Hematopoietic multipotent progenitor cell treated with erythropoietin and hydrocortisone succinate and interleukin-3 and kit ligand, for 17 days (in vitro differentiated cells): Measurements from ENCODE around the gene CTSH.

Experiments
- DNase-seq: peaks from one replicate; pipeline ENCODE4 v3.0.0-alpha.2; 2015; ENCODE audit warnings: low spot score

The CTSH gene

GRCh38 chr15:78977591-78978347, 32.9 kb upstream of the CTSH start:
- DNase-seq: no peak

GRCh38 chr15:78977091-78977571, 32.3 kb upstream of the CTSH start:
- no peak for DNase-seq

GRCh38 chr15:78976691-78977090, 31.8 kb upstream of the CTSH start:
- DNase-seq: no peak

- DNase-seq: no peak
Measured at GRCh38 chr15:78974272-78974918, 29.5 kb upstream of the CTSH start.

- no peak for DNase-seq
Measured at GRCh38 chr15:78969687-78970349, 25.0 kb upstream of the CTSH start.

- DNase-seq: no peak
Measured at GRCh38 chr15:78968539-78969271, 23.9 kb upstream of the CTSH start.

- no peak for DNase-seq
Measured at GRCh38 chr15:78968114-78968513, 23.3 kb upstream of the CTSH start.

- no peak for DNase-seq
Measured at GRCh38 chr15:78960308-78960707, 15.5 kb upstream of the CTSH start.

- no peak for DNase-seq
Measured at GRCh38 chr15:78959360-78959759, 14.5 kb upstream of the CTSH start.

- DNase-seq: no peak
Measured at GRCh38 chr15:78957416-78958093, 12.7 kb upstream of the CTSH start.

- no peak for DNase-seq
Measured at GRCh38 chr15:78956937-78957336, 12.1 kb upstream of the CTSH start.

- DNase-seq: no peak
Measured at GRCh38 chr15:78955355-78955754, 10.5 kb upstream of the CTSH start.

- DNase-seq: no peak
Measured at GRCh38 chr15:78951841-78952238, 7.0 kb upstream of the CTSH start.

GRCh38 chr15:78950902-78951840, 6.3 kb upstream of the CTSH start:
- no peak for DNase-seq

- no peak for DNase-seq
Measured at GRCh38 chr15:78950343-78950742, 5.5 kb upstream of the CTSH start.

- DNase-seq: no peak
Measured at GRCh38 chr15:78949461-78949860, 4.6 kb upstream of the CTSH start.

GRCh38 chr15:78947506-78947905, 2.7 kb upstream of the CTSH start:
- no peak for DNase-seq

- DNase-seq: no peak
Measured at GRCh38 chr15:78946493-78946892, 1.6 kb upstream of the CTSH start.

GRCh38 chr15:78944202-78944625, 632 bp downstream of the CTSH start:
- no peak for DNase-seq

- DNase-seq: no peak
Measured at GRCh38 chr15:78943692-78944091, 1.2 kb downstream of the CTSH start.

GRCh38 chr15:78942741-78943140, 2.1 kb downstream of the CTSH start:
- DNase-seq: no peak
